GM18526 (cell line): Measurements from ENCODE around the gene ADIPOR1.

Experiments used
- POLR2A ChIP-seq: IDR thresholded peaks from 3 replicates; pipeline ENCODE4 v1.6.1; 2011; ENCODE audit not compliant: insufficient read length; ENCODE audit errors: extremely low read depth

ADIPOR1 gene, protein sequence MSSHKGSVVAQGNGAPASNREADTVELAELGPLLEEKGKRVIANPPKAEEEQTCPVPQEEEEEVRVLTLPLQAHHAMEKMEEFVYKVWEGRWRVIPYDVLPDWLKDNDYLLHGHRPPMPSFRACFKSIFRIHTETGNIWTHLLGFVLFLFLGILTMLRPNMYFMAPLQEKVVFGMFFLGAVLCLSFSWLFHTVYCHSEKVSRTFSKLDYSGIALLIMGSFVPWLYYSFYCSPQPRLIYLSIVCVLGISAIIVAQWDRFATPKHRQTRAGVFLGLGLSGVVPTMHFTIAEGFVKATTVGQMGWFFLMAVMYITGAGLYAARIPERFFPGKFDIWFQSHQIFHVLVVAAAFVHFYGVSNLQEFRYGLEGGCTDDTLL

DNA sequence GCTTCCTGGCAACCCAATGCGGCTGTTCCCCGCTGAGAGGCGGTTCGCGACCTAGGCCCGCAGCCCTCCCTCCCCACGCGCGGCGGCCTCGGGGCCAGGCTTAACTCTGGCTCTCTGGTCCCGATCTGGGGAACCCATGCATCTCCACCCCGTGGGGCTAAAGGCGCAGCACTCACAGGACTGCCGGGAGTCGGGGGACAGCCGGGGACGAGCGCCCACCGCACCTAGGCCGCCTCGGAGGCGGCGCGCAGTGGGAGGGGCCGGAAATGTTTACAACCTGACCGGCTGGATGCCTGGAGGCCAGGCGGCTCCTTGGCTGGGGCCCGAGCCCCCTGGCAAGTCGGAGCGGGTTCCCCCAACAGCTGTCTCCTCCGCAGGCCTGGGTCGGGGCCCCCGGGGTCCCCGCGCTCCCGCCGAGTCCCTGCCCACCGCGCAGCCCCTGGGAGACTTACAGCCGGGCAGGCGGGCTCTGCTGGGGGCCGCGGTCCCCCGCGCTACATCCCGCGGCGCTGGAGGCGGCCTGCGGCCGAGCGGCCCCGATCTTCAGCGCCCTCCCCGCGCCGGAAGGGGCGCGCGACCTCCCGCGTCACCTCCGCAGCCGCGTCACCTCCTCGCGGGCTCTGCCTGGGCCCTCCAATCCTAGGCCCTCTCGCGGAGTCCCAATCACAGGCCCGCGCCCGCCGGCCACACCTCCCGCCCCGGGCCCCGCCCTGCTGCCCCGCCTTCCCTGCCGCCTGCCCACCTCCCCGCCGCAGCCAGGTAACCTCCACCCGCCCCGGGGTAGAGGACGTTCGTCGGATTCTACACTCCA is at the start of gene ADIPOR1:
Gene ADIPOR1 (minus strand): TSS at position 580 of the 811 bp plus-strand sequence. CDS start 7,242 bp downstream, outside the sequence.
- peak; percentile 92 for TF ChIP-seq POLR2A

DNA sequence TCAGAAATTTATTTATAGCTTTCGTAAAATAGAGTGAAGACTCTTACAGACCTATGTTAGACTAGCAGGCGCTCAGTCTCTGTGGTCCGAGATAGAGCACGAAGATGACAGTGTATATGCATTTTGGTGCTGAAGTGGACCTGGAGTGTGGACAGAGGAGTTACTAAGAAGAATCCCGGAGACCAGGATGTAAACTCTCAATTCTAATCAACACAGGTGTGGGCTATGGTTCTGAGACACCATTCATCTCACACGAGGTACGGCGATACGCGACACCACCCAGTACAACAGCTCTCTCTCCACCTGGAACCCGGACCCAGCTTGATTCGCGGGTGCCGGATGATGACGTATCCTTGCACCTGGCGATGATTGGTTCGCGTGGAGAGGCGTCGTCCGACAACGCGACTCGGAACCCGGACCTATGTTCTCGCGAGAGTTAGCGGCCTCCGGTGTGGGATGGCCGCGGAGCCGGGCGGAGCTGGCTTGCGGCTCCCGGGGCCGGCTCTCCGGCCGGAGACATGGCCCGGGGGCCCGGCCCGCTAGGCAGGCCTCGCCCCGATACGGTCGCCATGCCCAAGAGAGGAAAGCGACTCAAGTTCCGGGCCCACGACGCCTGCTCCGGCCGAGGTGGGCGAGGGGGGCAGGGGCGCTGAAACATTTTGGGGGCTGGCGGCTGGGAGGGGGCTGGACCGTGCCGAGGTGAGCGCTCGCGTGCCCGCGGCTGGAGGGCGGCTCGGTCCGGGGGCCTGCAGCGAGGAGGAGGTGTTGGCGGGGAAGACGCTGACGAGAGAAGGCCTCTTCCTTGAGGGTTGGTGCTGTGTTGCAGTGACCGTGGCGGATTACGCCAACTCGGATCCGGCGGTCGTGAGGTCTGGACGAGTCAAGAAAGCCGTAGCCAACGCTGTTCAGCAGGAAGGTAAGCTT is 49.1 kb upstream of the ADIPOR1 start, which contains the start of gene TMEM183A:
Gene TMEM183A (plus strand): TSS at position 427 of the 924 bp plus-strand sequence. CDS start 92 bp downstream, at position 519.
- TF ChIP-seq POLR2A: peak; percentile 95

DNA sequence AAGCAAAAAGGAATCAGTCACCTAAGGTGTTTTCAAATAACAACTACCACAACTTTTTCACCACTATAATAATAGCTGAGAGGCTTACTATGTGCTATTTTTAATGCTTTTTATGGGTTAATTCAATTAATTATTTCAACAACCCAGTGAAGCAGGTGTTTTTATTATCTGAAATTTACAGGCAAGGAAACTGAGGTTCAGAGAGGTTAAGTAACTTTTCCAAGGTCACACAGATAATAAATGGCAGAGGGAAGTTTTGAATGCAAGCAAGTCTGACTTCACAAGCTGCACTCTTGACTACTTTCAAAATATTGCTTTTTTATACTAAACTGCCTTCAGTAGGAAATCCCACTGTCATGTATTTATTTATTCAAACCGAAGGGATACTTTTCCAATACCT is 44.8 kb upstream of the ADIPOR1 start:
- TF ChIP-seq POLR2A: no peak

DNA sequence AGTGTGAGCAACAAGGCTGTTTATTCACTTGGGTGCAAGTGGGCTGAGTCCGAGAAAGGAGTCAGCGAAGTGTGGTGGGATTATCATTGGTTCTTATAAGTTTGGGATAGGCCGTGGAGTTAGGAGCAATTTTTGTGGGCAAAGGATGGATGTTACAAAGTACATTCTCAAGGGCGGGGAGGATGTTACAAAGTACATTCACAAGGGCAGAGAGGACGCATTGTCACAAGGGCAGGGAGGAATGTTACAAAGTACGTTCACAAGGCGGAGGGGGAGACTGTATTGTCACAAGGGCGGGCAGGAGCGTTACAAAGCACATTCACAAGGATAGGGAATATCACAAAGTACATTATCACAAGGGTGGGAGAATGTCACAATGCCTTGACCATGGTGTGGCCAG is 43.9 kb upstream of the ADIPOR1 start:
- TF ChIP-seq POLR2A: no peak

DNA sequence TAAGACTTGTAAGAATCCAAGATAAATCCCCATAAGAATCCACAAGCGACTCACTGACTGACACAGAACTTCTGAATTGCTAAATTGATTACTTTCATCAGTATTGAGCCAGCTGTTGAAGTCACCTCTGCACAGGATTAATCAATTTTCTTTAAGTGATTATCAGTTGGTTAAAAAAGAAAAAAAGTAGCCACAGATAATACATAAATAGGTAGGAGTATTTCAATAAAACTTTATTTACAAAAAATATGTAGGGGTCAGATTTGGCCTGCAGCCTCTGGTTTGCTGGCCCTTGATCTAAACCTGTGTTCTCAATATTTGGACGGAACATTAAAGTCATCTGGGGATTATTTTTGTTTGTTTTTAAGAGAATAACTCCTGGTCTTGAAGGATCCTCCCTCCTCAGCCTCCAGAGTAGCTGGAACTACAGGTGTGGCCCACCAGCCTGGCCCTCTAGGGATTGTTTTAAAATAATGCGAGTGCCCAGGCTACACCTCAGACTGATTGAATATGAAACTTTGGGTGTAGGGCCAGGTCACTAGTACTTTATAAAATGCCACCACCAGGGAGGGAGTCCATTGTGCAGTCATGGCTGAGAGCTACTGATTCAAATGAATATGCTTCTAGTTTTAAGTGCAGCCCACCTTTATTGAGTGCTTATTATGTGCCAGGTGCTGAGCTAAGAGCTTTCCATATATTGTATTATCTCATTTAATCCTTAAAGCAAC is 42.3 kb upstream of the ADIPOR1 start:
- TF ChIP-seq POLR2A: no peak

DNA sequence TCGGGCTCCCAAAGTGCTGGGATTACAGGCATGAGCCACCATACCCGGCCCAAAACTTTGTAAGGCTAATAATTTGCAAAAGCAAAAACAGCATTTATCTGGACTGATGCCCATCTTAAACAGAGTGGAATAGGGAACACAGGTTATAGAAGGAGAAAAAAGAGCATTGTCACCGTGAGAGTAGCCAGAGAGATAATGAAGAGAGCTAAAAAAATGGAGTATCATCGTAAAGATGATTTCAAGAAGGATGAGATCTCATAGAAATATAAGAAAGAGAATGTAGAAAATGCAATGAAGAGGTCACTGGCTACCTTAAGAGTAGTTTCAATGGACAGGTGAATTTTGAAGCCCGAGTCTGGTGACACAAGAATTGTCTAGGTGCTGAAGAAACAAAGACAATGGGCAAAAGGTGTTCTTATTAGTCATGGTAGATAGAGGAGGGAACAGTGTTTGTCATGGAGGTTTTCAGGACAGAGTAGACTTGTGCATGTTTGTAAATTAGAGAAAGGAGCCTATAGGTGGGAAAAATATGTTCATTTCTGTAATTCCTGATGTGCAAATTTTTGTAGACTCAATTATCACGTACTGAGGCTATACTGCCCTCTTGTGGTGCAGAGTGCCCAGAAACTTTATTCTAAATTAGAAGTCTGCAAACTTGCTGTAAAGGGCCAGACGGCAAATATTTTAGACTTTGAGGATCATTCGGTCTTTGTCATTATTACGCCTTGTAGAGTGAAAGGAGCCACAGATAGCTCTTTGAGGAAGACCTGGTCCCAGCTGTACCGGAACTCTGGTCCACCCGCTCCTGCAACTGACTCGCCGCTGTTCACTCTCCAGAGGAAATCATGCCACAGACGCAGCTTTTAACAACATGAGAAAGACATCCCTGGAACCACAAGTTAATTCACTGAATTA is 41.0 kb upstream of the ADIPOR1 start:
- TF ChIP-seq POLR2A: no peak

DNA sequence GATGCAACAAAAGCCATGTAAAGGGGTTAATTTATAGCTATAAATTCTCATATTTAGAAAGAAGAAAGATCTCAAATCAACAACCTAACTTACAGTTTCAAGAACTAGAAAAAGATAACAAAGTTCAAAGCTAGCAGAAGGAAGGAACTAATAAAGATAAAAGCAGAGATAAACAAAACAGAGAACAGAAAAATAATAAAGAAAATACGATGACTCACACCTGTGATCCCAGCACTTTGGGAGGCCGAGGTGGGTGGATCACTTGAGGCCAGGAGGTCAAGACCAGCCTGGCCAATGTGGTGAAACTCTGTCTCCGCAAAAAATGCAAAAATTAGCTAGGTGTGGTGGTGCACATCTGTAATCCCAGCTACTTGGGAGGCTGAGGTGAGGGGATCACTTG is 36.6 kb upstream of the ADIPOR1 start:
- no peak for TF ChIP-seq POLR2A

DNA sequence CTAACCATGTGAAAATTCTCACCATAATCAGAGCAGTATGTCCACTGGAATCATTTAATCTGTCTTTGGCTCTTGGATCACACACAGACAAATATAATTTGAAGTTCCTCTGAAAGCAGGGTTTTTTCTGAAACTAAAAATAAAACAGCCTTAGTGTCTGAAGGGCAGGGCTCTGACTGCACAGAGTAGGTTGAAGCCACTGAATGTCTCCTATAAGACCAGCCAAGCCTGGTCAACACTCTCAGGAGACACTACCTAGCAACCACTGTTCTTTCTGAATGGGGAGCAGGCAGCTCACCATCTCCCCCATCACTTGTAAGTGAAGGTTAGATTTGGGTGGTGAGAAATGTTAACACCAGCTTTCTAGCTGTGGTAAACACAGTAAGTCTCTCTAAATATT is 33.0 kb upstream of the ADIPOR1 start:
- no peak for TF ChIP-seq POLR2A

DNA sequence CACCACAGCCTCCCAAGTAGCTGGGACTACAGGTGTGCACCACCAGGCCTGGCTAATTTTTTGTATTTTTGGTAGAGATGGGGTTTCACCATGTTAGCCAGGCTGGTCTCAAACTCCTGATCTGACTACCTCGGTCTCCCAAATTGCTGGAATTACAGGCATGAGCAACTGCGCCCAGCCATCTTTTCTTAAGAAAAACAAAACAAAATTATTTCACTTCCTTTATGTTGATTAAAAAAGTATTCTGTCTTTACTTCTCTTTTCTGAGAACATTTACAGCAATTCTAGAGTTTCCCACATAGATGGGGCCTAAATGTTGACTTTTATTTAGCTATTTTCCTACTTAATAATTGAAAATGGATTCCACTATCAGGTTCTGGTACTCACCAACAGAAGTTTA is 31.8 kb upstream of the ADIPOR1 start:
- no peak for TF ChIP-seq POLR2A

DNA sequence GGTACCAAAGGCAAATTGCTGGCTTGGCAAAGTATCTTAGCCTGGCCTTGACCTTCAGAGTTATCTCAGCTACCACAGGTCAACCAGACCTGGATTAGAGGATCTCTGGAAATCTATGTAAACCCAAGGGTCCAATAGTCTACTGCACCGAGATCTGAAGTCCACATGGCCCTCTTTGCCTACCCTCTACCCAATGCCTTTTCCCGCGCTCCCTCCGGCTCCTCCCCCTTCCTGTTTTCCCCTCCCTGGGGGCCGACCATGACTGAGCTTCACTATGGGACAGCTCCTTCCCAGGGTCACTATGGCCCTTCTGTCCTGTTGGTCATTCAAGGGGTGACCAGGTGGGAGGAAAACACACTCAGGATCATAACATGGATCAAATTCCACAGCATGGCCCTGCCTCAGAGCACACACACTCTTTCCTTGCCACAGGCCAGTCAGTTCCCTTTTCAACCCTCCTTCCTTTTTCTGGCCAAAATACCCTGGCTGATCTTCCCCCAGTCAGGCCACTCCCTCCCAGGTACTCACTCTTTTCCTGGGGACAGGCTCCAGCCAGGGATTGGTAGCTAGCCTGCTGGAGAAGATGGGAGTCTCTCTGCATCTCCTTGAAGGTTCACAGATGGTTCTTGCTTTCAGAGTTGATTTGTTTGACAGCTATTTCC is 29.9 kb upstream of the ADIPOR1 start:
- TF ChIP-seq POLR2A: no peak

DNA sequence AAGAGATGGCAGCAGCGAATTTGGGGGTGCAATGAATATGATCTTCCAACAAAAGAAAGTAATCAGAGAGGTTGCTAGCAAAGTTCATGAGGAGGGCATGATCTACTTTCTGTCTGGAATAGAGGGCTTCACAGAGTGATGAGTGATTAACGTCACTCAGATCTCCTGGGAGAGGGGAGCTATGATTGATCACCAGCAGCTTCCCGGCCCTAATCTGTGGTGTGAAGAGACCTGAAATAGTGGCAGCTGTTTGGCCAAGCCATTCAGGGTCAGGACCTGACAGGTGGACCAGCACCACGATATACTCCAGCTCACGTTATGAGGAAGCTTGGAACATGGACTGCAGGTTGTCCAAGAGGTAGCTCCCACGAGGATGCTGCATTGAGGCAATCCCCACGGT is 29.1 kb upstream of the ADIPOR1 start:
- no peak for TF ChIP-seq POLR2A

DNA sequence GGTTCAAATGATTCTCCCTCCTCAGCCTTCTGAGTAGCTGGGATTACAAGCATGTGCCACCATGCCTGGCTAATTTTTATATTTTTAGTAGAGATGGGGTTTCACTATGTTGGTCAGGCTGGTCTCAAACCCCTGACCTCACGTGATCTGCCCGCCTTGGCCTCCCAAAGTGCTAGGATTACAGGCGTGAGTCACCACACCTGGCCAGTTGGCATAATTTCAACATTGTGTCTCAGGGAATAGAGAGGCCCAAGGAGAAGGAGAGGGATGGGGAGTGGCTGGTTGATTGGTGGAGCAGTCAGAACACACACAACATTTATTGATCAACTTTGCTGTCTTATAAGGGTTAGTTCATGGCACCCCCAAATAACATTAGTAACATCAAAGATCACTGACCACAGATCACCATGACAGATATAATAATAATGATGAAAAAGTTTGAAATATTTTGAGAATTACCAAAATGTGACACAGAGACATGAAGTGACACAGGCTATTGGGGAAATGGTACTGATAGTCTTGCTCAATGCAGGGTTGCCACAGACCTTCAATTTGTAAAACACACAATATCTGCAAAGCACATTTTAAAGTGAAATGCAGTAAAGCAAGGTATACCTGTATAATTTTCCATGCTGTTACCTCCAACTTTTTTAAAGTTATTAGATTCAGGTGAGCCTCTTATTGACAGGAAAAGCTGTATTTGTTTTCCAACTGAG is 24.8 kb upstream of the ADIPOR1 start:
- TF ChIP-seq POLR2A: no peak

DNA sequence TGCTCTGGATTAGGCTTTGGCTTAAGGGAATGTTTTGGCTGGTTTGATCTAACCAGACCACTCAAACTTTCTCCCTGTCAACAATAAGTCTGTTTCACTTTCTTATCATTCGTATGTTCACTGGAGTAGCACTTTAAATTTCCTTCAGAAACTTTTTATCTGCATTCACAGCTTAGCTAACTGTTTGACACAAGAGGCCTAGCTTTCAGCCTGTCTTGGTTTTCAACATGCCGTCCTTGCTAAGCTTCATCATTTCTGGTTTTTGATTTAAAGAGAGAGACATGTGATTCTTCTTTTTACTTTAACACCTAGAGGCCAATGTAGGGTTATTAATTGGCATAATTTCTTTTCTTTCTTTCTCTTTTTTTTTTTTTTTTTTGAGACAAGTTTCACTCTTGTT is 23.8 kb upstream of the ADIPOR1 start:
- TF ChIP-seq POLR2A: no peak

DNA sequence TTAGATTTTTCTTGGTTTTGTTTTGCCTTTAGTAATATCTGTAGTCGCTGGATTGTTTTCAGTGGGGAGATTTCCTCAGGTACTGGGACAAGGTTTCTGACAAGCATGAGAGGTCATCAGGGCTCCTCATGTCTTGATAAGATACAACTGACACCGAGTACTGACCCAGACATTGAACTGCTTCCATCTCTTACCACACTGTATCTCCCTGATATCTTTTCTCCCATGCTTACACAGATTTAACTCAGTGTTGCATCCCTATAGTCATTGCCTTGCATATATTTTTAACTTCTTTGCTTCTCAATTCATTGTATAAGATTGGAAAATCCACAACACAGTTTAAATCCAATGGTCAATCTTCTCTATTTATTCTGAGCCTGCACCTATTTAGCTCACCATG is 21.3 kb upstream of the ADIPOR1 start:
- TF ChIP-seq POLR2A: no peak
